HG02642 (cell line): Measurements from ENCODE around the gene BOD1L2.

Source experiments
- ATAC-seq: cut with Tn5 transposase; IDR thresholded peaks from one replicate; pipeline ENCODE4 v1.9.1; 2021; ENCODE audit warnings: mild to moderate bottlenecking; ENCODE audit not compliant: unreplicated experiment, poor library complexity

The BOD1L2 gene

GRCh38 chr18:57146956-57147636 lies at the start of gene BOD1L2:
TSS of gene BOD1L2 (plus strand) at chr18:57147087. CDS start at chr18:57147313, 226 bp downstream.
- no peak for ATAC-seq

GRCh38 chr18:57107140-57107832 lies 39.6 kb upstream of the BOD1L2 start:
- no peak for ATAC-seq

- ATAC-seq: no peak
Measured at GRCh38 chr18:57110290-57110689, 36.6 kb upstream of the BOD1L2 start.

- no peak for ATAC-seq
Measured at GRCh38 chr18:57113799-57114420, 33.0 kb upstream of the BOD1L2 start.

GRCh38 chr18:57116598-57117132 lies 30.2 kb upstream of the BOD1L2 start:
- no peak for ATAC-seq

- ATAC-seq: no peak
Measured at GRCh38 chr18:57121542-57122112, 25.3 kb upstream of the BOD1L2 start.

GRCh38 chr18:57122936-57123510 lies 23.9 kb upstream of the BOD1L2 start:
- no peak for ATAC-seq

- ATAC-seq: no peak
Measured at GRCh38 chr18:57125627-57126026, 21.3 kb upstream of the BOD1L2 start.

GRCh38 chr18:57128220-57128932 lies 18.5 kb upstream of the BOD1L2 start:
- no peak for ATAC-seq

GRCh38 chr18:57131101-57131500 lies 15.8 kb upstream of the BOD1L2 start:
- ATAC-seq: no peak

- no peak for ATAC-seq
Measured at GRCh38 chr18:57131782-57132181, 15.1 kb upstream of the BOD1L2 start.

- ATAC-seq: no peak
Measured at GRCh38 chr18:57134618-57135135, 12.2 kb upstream of the BOD1L2 start.

- ATAC-seq: no peak
Measured at GRCh38 chr18:57135699-57136098, 11.2 kb upstream of the BOD1L2 start.

- ATAC-seq: no peak
Measured at GRCh38 chr18:57137847-57138246, 9.0 kb upstream of the BOD1L2 start.

GRCh38 chr18:57141208-57142129 lies 5.4 kb upstream of the BOD1L2 start:
- ATAC-seq: no peak

- no peak for ATAC-seq
Measured at GRCh38 chr18:57142324-57142723, 4.6 kb upstream of the BOD1L2 start.

GRCh38 chr18:57143265-57143664 lies 3.6 kb upstream of the BOD1L2 start:
- no peak for ATAC-seq

GRCh38 chr18:57148263-57148662 lies 1.4 kb downstream of the BOD1L2 start:
- ATAC-seq: no peak

GRCh38 chr18:57149051-57149450 lies 2.2 kb downstream of the BOD1L2 start:
- no peak for ATAC-seq
